Measurements from ENCODE around the gene NPW. TPM values are rescaled to one million over a fixed set of nuclear protein-coding genes. Genes with fewer than 3 reads are reported as not detected.

The NPW gene
- total RNA-seq, 1 donor from 2014 or later: 0.46 TPM

DNA sequence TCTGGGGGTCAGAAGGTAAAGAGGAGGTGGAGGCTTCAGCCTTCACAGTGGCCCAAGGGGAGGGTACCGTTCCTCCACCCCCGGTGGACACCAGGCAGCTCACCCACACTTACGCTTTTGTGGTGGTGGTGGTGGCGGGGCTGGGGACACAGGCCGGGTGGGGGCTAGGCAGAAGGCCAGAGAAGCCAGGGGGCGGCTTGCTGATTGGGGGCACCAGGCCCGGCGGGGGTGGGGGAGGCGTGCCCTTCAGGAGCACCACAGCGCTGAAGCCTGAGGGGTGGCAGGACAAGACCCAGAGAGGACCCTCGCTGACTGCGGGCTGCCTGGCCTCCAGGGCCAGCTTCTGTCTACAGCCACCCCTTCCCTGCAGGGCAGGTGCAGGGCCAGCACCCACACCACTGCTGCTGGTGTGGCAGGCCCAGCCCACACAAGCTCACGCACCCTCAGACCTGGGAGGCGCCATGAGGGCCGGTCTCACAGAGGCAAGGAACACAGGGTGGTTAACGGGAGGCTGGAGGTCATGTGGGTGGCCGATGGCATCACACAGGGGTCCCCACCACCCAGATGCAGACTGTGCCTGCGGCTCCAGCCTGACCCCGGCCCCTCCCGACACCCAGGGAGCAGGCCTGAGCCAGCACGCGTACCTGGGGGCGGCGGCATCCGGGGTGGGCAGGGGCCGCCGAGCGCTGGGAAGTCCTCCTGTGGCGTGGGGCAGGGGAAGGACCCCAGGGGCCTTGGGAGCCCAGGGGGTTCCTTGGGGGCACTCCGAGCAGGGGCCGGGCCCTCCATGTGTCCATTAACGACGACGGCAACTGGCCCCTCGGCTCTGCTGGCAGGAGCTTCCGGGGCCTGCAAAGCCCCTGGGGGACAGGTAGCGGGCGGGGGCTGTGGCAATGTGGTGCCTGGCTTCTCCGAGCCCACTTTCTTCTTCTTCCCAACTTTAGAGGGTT is 20.5 kb upstream of the NPW start:
- TF ChIP-seq, protein P1, sequence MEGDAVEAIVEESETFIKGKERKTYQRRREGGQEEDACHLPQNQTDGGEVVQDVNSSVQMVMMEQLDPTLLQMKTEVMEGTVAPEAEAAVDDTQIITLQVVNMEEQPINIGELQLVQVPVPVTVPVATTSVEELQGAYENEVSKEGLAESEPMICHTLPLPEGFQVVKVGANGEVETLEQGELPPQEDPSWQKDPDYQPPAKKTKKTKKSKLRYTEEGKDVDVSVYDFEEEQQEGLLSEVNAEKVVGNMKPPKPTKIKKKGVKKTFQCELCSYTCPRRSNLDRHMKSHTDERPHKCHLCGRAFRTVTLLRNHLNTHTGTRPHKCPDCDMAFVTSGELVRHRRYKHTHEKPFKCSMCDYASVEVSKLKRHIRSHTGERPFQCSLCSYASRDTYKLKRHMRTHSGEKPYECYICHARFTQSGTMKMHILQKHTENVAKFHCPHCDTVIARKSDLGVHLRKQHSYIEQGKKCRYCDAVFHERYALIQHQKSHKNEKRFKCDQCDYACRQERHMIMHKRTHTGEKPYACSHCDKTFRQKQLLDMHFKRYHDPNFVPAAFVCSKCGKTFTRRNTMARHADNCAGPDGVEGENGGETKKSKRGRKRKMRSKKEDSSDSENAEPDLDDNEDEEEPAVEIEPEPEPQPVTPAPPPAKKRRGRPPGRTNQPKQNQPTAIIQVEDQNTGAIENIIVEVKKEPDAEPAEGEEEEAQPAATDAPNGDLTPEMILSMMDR (conservative IDR thresholded peaks at IDR 0.05; ENCODE audit: low read depth, low read length): no peak

DNA sequence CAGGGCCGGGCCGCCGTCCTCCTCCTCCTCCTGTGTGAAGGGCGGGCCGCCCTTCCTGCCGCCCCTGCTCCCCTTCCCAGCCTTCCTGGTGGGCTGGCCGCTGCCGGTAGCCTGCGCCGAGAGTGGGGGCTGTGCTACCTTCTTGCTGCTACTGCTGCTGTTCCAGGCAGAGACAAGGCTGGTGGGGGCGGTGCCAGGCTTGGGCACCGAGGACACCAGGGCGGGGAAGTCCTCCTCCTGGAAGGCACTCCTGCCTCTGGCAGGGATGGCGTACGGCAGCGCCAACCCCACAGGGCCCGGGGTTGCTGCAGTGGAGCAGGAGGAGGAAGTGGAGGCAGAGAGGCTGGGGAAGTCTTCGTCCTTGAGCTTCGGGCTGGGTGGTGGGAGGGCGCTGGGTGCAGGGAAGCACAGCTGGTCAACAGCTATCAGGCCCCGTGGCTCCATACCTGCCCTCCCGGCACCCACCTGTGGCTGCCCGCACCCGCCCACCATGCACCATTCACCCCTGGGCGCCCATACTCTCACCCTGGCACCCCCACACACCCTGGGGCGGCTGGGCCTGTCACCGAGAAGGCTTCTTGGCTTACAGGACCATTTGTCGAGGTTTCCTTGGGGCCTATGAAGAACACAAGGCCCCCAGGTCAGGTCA is 19.6 kb upstream of the NPW start:
- no peak for DNase-seq (ENCODE audit: low read depth)
- no peak overlapping the region for H3K4me3 ChIP-seq (ENCODE audit: low read depth, low read length)
- TF ChIP-seq, protein P1 (conservative IDR thresholded peaks at IDR 0.05; ENCODE audit: low read depth, low read length): no peak

More for the DNA sequence above, 20.5 kb upstream of the NPW start:
- H3K4me3 ChIP-seq (ENCODE audit: low read depth, low read length): no peak overlapping the region
- DNase-seq (ENCODE audit: low read depth): no peak

DNA sequence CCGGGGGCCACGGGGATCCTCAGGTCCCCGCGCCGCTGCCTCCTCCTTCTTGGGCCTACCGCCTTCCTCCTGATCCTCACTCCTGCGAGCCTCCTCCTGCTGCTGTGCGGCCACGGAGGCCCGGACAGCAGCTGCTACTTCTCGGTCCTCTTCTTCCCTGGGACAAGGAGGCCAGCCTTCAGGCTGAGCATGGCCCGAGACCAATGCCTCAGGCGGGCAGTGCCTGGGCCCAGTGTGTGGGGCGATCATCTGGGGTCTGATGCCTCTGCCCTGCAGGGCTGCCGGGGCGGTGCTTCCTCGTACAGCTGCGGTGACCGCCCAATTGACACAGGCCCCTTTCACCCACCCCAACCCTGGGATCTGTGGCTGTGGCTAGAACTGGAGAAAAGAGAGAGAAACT is 18.6 kb upstream of the NPW start:
- DNase-seq (ENCODE audit: low read depth): no peak
- TF ChIP-seq, protein P1 (conservative IDR thresholded peaks at IDR 0.05; ENCODE audit: low read depth, low read length): no peak
- no peak overlapping the region for H3K4me3 ChIP-seq (ENCODE audit: low read depth, low read length)

DNA sequence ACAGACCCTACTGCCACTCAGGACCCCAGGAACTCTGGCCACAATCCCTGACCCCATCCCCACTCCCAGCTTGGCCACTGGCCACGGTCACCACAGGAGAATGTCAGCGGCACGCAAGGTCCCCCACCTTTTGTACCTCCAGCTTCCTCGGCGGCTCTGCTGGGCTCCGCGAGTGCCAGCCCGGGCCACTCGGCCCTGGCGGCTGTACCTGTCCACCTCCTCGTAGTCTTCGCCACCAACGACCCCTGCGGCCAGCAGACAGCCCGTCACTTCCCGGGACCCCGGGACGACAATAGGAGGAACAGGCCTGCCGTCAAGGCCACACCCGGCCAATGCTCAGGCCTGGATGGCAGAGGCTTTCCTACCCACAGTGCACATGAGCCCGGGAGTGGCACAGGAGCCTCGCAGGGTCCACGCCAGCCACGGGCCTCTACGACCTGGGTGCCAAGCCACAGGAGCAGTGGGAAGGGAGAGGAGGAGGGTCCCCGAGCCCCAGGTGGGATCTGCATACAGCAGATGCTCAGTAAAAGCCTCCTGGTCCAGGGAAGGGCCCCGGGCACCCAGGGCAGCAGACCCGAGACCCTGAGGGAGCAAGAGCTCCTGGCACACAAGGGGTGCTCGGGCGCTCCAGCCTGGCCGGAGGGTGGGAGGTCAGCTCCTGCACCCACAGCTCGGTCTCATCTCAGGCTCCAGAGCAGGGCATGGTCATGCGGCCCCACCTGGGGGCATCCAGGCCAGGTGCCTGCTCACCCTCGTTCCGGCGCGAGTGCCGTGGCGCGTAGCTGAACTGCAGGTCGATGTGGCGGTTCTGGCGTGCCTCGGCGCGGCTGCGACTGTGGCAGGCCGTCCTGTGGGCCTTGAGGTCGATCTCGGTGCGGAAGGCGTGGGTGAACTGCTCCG is 17.9 kb upstream of the NPW start:
- no peak for DNase-seq (ENCODE audit: low read depth)
- no peak overlapping the region for H3K4me3 ChIP-seq (ENCODE audit: low read depth, low read length)
- TF ChIP-seq, protein P1 (conservative IDR thresholded peaks at IDR 0.05; ENCODE audit: low read depth, low read length): no peak

DNA sequence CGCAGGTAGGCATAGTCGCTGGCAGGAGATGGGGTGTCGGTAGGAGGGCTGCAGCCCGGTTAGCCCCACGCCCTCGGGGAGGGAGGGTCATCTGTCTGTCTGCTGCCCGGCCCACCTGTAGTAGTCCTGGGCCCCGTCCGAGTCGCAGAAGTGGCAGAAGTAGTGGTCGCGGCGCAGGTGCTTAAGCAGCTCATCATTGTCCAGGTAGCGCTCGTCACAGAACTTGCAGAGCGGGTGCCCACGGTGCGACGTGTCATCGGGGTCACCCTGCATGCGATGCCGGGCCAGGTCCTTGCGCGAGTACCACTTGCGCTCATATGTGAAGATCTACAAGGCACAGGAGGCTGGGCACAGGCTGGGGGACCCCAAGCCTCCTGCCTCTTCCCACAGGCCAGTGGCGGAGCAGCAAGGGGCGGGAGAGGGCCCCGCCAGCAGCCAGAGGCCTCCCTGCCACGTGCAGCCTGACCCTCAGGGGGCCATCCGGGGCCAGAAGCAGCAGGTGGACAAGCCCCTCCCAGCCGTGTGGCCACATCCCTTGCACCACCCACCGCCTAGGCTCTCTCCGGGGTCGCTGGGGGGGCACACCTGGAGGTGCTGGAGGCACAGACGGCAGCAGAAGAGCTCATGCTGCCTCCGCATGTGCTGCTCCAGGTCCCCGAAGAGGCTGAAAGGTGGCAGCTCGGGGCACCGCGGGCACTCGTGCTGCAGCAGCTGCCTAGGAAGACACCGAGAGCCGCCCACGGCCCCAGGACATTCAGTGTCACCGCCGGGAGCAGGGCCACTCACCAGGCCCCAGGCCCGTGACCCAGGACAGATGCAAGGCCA is 17.0 kb upstream of the NPW start:
- TF ChIP-seq, protein P1 (conservative IDR thresholded peaks at IDR 0.05; ENCODE audit: low read depth, low read length): no peak
- H3K4me3 ChIP-seq (ENCODE audit: low read depth, low read length): no peak overlapping the region
- DNase-seq (ENCODE audit: low read depth): no peak

Measured in epithelial cell of proximal tubule (primary cell).